ENCODE results near the gene PHF21B.

The PHF21B gene

DNA sequence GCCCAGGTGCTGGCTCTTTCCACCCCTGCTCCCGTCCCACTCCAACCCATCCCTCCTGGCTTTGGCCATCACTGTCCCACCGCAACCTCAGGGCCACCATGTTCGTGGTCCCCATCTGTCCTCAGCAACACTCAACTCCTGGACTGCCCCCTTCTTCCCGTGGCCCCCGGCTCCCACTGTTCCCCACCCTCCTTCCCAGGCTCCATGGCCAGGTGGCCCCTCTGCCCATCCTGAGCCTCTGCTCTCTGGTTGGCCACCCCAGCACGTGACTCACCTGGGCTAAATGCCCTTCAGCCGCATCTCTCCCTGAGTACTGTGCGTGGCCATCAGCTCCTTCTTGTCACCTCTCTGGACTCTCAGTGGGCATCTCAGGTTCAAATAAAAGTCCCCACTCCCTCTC is 41.6 kb upstream of the PHF21B start:
- DNase-seq, result no peak
- Histone ChIP-seq H2BK120ac (ENCODE audit: low read depth, low read length) (no peak overlapping the region), H2BK5ac (ENCODE audit: low read depth, low read length, poor library complexity, severe bottlenecking) (no peak overlapping the region), H3K4me3 (ENCODE audit: insufficient read depth in 1 of 2, low read depth in 1 of 2, low read length in 2 of 2) (no peak overlapping the region), H2BK15ac (ENCODE audit: low read depth, poor library complexity, severe bottlenecking) (no peak overlapping the region), H3K36me3 (ENCODE audit: control insufficient read depth in 1 of 2, insufficient read depth in 2 of 2, low read depth in 1 of 2, low read length in 2 of 2) (no peaks in the 10 kb centered on the region), H3K9ac (ENCODE audit: low read length) (no peak overlapping the region), H3K9me3 (ENCODE audit: control insufficient read depth, low read length) (no peaks in the 10 kb centered on the region), H3K4me2 (ENCODE audit: low read length, poor library complexity, severe bottlenecking) (no peak overlapping the region), H3K23ac (ENCODE audit: low read length in 2 of 2) (no peak overlapping the region), H3K27me3 (ENCODE audit: control insufficient read depth in 1 of 2, insufficient read depth in 1 of 2, low read length in 2 of 2) (peaks cover 51 to 88% of the 10 kb centered on the region in 2 experiments), H2AFZ (ENCODE audit: low read depth, low read length) (no peak overlapping the region), H2AK5ac (ENCODE audit: low read length, severe bottlenecking) (no peak overlapping the region), H4K8ac (ENCODE audit: low read length) (no peak overlapping the region), H4K91ac (ENCODE audit: low read length) (no peak overlapping the region), H3K4ac (ENCODE audit: low read depth in 1 of 2, low read length in 2 of 2) (no peak overlapping the region), H2BK12ac (ENCODE audit: low read length in 2 of 2) (no peak overlapping the region), H3K79me1 (replicated peaks; ENCODE audit: low read length, poor library complexity, severe bottlenecking) (no peaks in the 10 kb centered on the region), H3K14ac (ENCODE audit: low read length in 2 of 2) (no peak overlapping the region), H3K18ac (ENCODE audit: low read depth in 1 of 2, low read length in 2 of 2) (no peak overlapping the region), H3K4me1 (ENCODE audit: control insufficient read depth, insufficient read depth, low read depth, low read length) (no peaks in the 10 kb centered on the region), H3K27ac (ENCODE audit: low read length, poor library complexity, severe bottlenecking) (no peak overlapping the region)
- 84% methylated on average over 8 of the region's 8 CpGs for WGBS

DNA sequence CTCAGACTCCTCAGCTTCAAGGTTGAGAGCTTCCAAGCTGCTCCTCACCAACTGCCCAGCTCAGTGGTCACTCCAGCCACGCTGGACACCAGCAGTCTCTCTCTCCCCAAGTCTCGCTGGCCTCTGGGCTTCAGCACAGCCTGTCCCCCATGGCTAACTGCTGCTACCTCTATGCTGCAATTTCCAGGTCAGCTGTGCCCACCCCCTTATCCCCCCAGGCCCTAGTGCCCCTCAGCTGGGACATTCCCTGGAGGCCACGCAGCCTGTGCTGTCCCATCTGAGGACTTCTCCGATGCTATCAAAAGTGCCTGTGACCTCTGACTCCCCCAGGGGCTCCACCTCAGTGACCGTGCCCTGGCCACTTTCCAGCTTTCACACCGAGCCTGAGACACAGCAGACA is 37.5 kb upstream of the PHF21B start:
- Histone ChIP-seq H3K9ac (ENCODE audit: low read length) (no peak overlapping the region), H3K18ac (ENCODE audit: low read depth in 1 of 2, low read length in 2 of 2) (no peak overlapping the region), H2BK120ac (ENCODE audit: low read depth, low read length) (no peak overlapping the region), H3K4ac (ENCODE audit: low read depth in 1 of 2, low read length in 2 of 2) (no peak overlapping the region), H3K27me3 (ENCODE audit: control insufficient read depth in 1 of 2, insufficient read depth in 1 of 2, low read length in 2 of 2) (peaks cover 47 to 94% of the 10 kb centered on the region in 2 experiments), H3K4me1 (ENCODE audit: control insufficient read depth, insufficient read depth, low read depth, low read length) (no peaks in the 10 kb centered on the region), H2AK5ac (ENCODE audit: low read length, severe bottlenecking) (no peak overlapping the region), H2BK12ac (ENCODE audit: low read length in 2 of 2) (no peak overlapping the region), H2AFZ (ENCODE audit: low read depth, low read length) (no peak overlapping the region), H3K9me3 (ENCODE audit: control insufficient read depth, low read length) (no peaks in the 10 kb centered on the region), H3K27ac (ENCODE audit: low read length, poor library complexity, severe bottlenecking) (no peak overlapping the region), H2BK15ac (ENCODE audit: low read depth, poor library complexity, severe bottlenecking) (no peak overlapping the region), H4K91ac (ENCODE audit: low read length) (no peak overlapping the region), H3K79me1 (replicated peaks; ENCODE audit: low read length, poor library complexity, severe bottlenecking) (no peaks in the 10 kb centered on the region), H2BK5ac (ENCODE audit: low read depth, low read length, poor library complexity, severe bottlenecking) (no peak overlapping the region), H3K4me3 (ENCODE audit: insufficient read depth in 1 of 2, low read depth in 1 of 2, low read length in 2 of 2) (no peak overlapping the region), H3K23ac (ENCODE audit: low read length in 2 of 2) (no peak overlapping the region), H3K14ac (ENCODE audit: low read length in 2 of 2) (no peak overlapping the region), H4K8ac (ENCODE audit: low read length) (no peak overlapping the region), H3K36me3 (ENCODE audit: control insufficient read depth in 1 of 2, insufficient read depth in 2 of 2, low read depth in 1 of 2, low read length in 2 of 2) (no peaks in the 10 kb centered on the region), H3K4me2 (ENCODE audit: low read length, poor library complexity, severe bottlenecking) (no peak overlapping the region)
- no peak for DNase-seq
- WGBS, result 58% methylated on average over 4 of the region's 6 CpGs

DNA sequence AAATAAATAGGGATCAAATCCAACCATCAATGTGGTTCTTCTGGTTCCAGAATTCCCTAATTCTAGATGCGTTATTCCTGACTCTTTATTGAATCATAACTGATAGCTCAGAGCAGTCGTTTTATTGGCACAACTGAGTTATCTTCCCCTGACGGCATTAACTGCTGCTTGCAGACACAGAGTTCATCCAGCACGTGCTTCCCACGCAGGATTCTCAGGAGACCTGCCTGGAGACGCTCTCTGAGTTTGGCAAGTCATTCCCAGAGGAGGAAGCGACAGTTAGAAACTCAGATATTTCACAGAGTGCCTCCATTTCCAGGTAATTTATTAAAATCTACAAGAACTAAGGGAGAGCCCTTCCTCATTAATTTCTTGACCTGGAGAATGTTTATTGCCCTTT is 35.4 kb upstream of the PHF21B start:
- H2BK12ac ChIP-seq (ENCODE audit: low read length in 2 of 2), result no peak overlapping the region
- no peak overlapping the region for H3K4ac ChIP-seq (ENCODE audit: low read depth in 1 of 2, low read length in 2 of 2)
- no peak overlapping the region for H4K91ac ChIP-seq (ENCODE audit: low read length)
- H4K8ac ChIP-seq (ENCODE audit: low read length), result no peak overlapping the region
- H2BK5ac ChIP-seq (ENCODE audit: low read depth, low read length, poor library complexity, severe bottlenecking), result no peak overlapping the region
- H2BK15ac ChIP-seq (ENCODE audit: low read depth, poor library complexity, severe bottlenecking), result no peak overlapping the region
- no peak overlapping the region for H3K27ac ChIP-seq (ENCODE audit: low read length, poor library complexity, severe bottlenecking)
- no peaks in the 10 kb centered on the region for H3K9me3 ChIP-seq (ENCODE audit: control insufficient read depth, low read length)
- H2BK120ac ChIP-seq (ENCODE audit: low read depth, low read length), result no peak overlapping the region
- DNase-seq, result no peak
- no peaks in the 10 kb centered on the region for H3K4me1 ChIP-seq (ENCODE audit: control insufficient read depth, insufficient read depth, low read depth, low read length)
- H2AFZ ChIP-seq (ENCODE audit: low read depth, low read length), result no peak overlapping the region
- WGBS, result 67% methylated on average over 7 of the region's 7 CpGs
- no peak overlapping the region for H3K18ac ChIP-seq (ENCODE audit: low read depth in 1 of 2, low read length in 2 of 2)
- no peaks in the 10 kb centered on the region for H3K79me1 ChIP-seq (replicated peaks; ENCODE audit: low read length, poor library complexity, severe bottlenecking)
- no peak overlapping the region for H3K9ac ChIP-seq (ENCODE audit: low read length)
- H3K23ac ChIP-seq (ENCODE audit: low read length in 2 of 2), result no peak overlapping the region
- H3K14ac ChIP-seq (ENCODE audit: low read length in 2 of 2), result no peak overlapping the region
- peaks cover 30 to 91% of the 10 kb centered on the region in 2 experiments for H3K27me3 ChIP-seq (ENCODE audit: control insufficient read depth in 1 of 2, insufficient read depth in 1 of 2, low read length in 2 of 2)
- H3K4me2 ChIP-seq (ENCODE audit: low read length, poor library complexity, severe bottlenecking), result no peak overlapping the region
- H3K4me3 ChIP-seq (ENCODE audit: insufficient read depth in 1 of 2, low read depth in 1 of 2, low read length in 2 of 2), result no peak overlapping the region
- no peaks in the 10 kb centered on the region for H3K36me3 ChIP-seq (ENCODE audit: control insufficient read depth in 1 of 2, insufficient read depth in 2 of 2, low read depth in 1 of 2, low read length in 2 of 2)
- H2AK5ac ChIP-seq (ENCODE audit: low read length, severe bottlenecking), result no peak overlapping the region

DNA sequence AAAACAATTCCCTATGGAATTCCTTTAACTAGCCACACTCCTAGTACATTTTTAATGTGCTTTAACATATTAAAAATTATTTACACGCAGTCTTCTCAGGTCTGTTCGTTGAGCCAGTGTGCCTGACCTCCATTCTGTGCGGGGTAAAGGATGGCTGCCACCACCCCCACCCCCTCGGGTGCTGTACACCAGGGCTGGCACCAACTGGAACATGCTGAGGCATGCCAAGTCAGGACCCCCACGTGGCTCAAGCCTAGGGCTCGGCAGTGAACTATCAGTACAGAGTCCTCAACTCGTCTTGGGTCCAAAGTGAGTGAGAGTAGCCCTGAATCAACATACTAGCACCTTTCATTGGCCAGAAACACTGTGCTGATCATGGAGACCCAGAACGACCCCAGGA is 32.5 kb upstream of the PHF21B start:
- Histone ChIP-seq H3K23ac (ENCODE audit: low read length in 2 of 2) (no peak overlapping the region), H2BK12ac (ENCODE audit: low read length in 2 of 2) (no peak overlapping the region), H3K4me1 (ENCODE audit: control insufficient read depth, insufficient read depth, low read depth, low read length) (no peaks in the 10 kb centered on the region), H2BK5ac (ENCODE audit: low read depth, low read length, poor library complexity, severe bottlenecking) (no peak overlapping the region), H2BK15ac (ENCODE audit: low read depth, poor library complexity, severe bottlenecking) (no peak overlapping the region), H2BK120ac (ENCODE audit: low read depth, low read length) (no peak overlapping the region), H3K4ac (ENCODE audit: low read depth in 1 of 2, low read length in 2 of 2) (no peak overlapping the region), H3K9ac (ENCODE audit: low read length) (no peak overlapping the region), H3K27me3 (ENCODE audit: control insufficient read depth in 1 of 2, insufficient read depth in 1 of 2, low read length in 2 of 2) (peaks cover 10 to 81% of the 10 kb centered on the region in 2 experiments), H3K36me3 (ENCODE audit: control insufficient read depth in 1 of 2, insufficient read depth in 2 of 2, low read depth in 1 of 2, low read length in 2 of 2) (no peaks in the 10 kb centered on the region), H4K8ac (ENCODE audit: low read length) (no peak overlapping the region), H3K79me1 (replicated peaks; ENCODE audit: low read length, poor library complexity, severe bottlenecking) (no peaks in the 10 kb centered on the region), H3K18ac (ENCODE audit: low read depth in 1 of 2, low read length in 2 of 2) (no peak overlapping the region), H4K91ac (ENCODE audit: low read length) (no peak overlapping the region), H3K14ac (ENCODE audit: low read length in 2 of 2) (no peak overlapping the region), H3K9me3 (ENCODE audit: control insufficient read depth, low read length) (no peaks in the 10 kb centered on the region), H2AK5ac (ENCODE audit: low read length, severe bottlenecking) (no peak overlapping the region), H3K4me2 (ENCODE audit: low read length, poor library complexity, severe bottlenecking) (no peak overlapping the region), H3K4me3 (ENCODE audit: insufficient read depth in 1 of 2, low read depth in 1 of 2, low read length in 2 of 2) (no peak overlapping the region), H3K27ac (ENCODE audit: low read length, poor library complexity, severe bottlenecking) (no peak overlapping the region), H2AFZ (ENCODE audit: low read depth, low read length) (no peak overlapping the region)
- 71% methylated on average over 8 of the region's 8 CpGs for WGBS
- DNase-seq, result no peak

Data from mesenchymal stem cell (in vitro differentiated cells and primary cell).